RWPE2 (cell line): ENCODE measurements around the gene SLC6A2.

Source experiments
- ATAC-seq: fragments of 200-7000 bp; cut with Tn5 transposase; 3 replicates; pipeline ENCODE4 v1.9.1; 2021; ENCODE audit warnings: low read depth
- DNase-seq: peaks from one replicate; pipeline ENCODE4 v3.0.0-alpha.2; 2020; ENCODE audit warnings: low spot score
- H3K27ac ChIP-seq: fragments of 450-650 bp; 2 replicates; pipeline ENCODE4 v1.5.1; 2017; ENCODE audit warnings: mild to moderate bottlenecking; ENCODE audit not compliant: poor library complexity, severe bottlenecking
- H3K27me3 ChIP-seq: fragments of 250-450 bp; sonication (Bioruptor Pico); 2 replicates; pipeline ENCODE4 v1.5.1; 2021; ENCODE audit warnings: mild to moderate bottlenecking, moderate library complexity; ENCODE audit not compliant: insufficient read depth, poor library complexity, severe bottlenecking
- H3K36me3 ChIP-seq: fragments of 250-450 bp; sonication (Bioruptor Pico); 2 replicates; pipeline ENCODE4 v1.5.1; 2020; ENCODE audit warnings: low read depth, mild to moderate bottlenecking, moderate library complexity
- H3K4me1 ChIP-seq: fragments of 250-450 bp; sonication (Bioruptor Pico); 2 replicates; pipeline ENCODE4 v1.5.1; 2021; ENCODE audit warnings: mild to moderate bottlenecking, moderate library complexity; ENCODE audit not compliant: insufficient read depth, poor library complexity, severe bottlenecking
- H3K4me3 ChIP-seq: fragments of 250-450 bp; sonication (Bioruptor Pico); 2 replicates; pipeline ENCODE4 v1.5.1; 2021; ENCODE audit warnings: mild to moderate bottlenecking, moderate library complexity; ENCODE audit not compliant: severe bottlenecking
- H3K9me3 ChIP-seq: fragments of 250-450 bp; sonication (Bioruptor Pico); 2 replicates; pipeline ENCODE4 v1.5.1; 2021; ENCODE audit warnings: mild to moderate bottlenecking, moderate library complexity; ENCODE audit not compliant: severe bottlenecking
- CTCF ChIP-seq: fragments of 450-650 bp; IDR thresholded peaks from one replicate; pipeline ENCODE4 v1.5.1; 2017; ENCODE audit warnings: mild to moderate bottlenecking, moderate library complexity; ENCODE audit not compliant: poor library complexity, severe bottlenecking

Gene SLC6A2

GRCh38 chr16:55711959-55712876 is 56.4 kb downstream of the SLC6A2 start:
- peak; percentile 87 for ATAC-seq
- H3K4me1 ChIP-seq, result no peaks in the 10 kb centered on the region
- H3K27ac ChIP-seq, result no peak overlapping the region

GRCh38 chr16:55713103-55713502 is 57.3 kb downstream of the SLC6A2 start:
- H3K27ac ChIP-seq, result no peak overlapping the region
- H3K27me3 ChIP-seq, result peaks cover 4% of the 10 kb centered on the region
- no peaks in the 10 kb centered on the region for H3K36me3 ChIP-seq
- DNase-seq (no peak), ATAC-seq (no peak)
- no peaks in the 10 kb centered on the region for H3K4me1 ChIP-seq
- H3K4me3 ChIP-seq, result no peak overlapping the region
- no peak for TF ChIP-seq CTCF
- no peaks in the 10 kb centered on the region for H3K9me3 ChIP-seq

More at GRCh38 chr16:55711959-55712876, 56.4 kb downstream of the SLC6A2 start:
- no peak for DNase-seq
- Histone ChIP-seq H3K36me3 (no peaks in the 10 kb centered on the region), H3K4me3 (no peak overlapping the region), H3K27me3 (peaks cover 4% of the 10 kb centered on the region), H3K9me3 (no peaks in the 10 kb centered on the region)
- peak; percentile 82 for TF ChIP-seq CTCF

GRCh38 chr16:55717326-55717725 is 61.5 kb downstream of the SLC6A2 start:
- no peak overlapping the region for H3K27ac ChIP-seq
- ATAC-seq (no peak), DNase-seq (no peak)
- no peak overlapping the region for H3K4me3 ChIP-seq
- no peaks in the 10 kb centered on the region for H3K36me3 ChIP-seq
- H3K4me1 ChIP-seq, result no peaks in the 10 kb centered on the region
- no peak for TF ChIP-seq CTCF
- no peaks in the 10 kb centered on the region for H3K9me3 ChIP-seq
- peaks cover 4% of the 10 kb centered on the region for H3K27me3 ChIP-seq

GRCh38 chr16:55725055-55725777 is 69.4 kb downstream of the SLC6A2 start:
- Histone ChIP-seq H3K4me1 (no peaks in the 10 kb centered on the region), H3K27me3 (no peaks in the 10 kb centered on the region), H3K9me3 (no peaks in the 10 kb centered on the region), H3K36me3 (no peaks in the 10 kb centered on the region), H3K4me3 (no peak overlapping the region), H3K27ac (no peak overlapping the region)
- ATAC-seq, result no peak
- no peak for DNase-seq
- no peak for TF ChIP-seq CTCF
